Endodermal cell (in vitro differentiated cells): ENCODE measurements around the gene ABCG1. TPM values are rescaled to one million over a fixed set of nuclear protein-coding genes. Genes with fewer than 3 reads are reported as not detected.
A peak's percentile ranks its signal among the peaks of the same experiment; 100 is the strongest.

ENCODE experiments used
- DNase-seq: peaks from one replicate; pipeline ENCODE4 v3.0.0-alpha.2; 2017
- H3K27ac ChIP-seq: 2 replicates; pipeline ENCODE4 v1.5.1; 2013; ENCODE audit warnings: mild to moderate bottlenecking, low read depth, low read length, moderate library complexity
- H3K27me3 ChIP-seq: 2 replicates; pipeline ENCODE4 v1.6.1; 2013; ENCODE audit warnings: mild to moderate bottlenecking, low read length, moderate library complexity; ENCODE audit not compliant: insufficient read depth, control insufficient read depth, poor library complexity, severe bottlenecking
- H3K36me3 ChIP-seq: 2 replicates; pipeline ENCODE4 v1.7.0; 2013; ENCODE audit warnings: mild to moderate bottlenecking, low read length, moderate library complexity; ENCODE audit not compliant: control insufficient read depth, insufficient read depth
- H3K4me1 ChIP-seq: one replicate; pipeline ENCODE4 v1.7.0; 2013; ENCODE audit warnings: low read length; ENCODE audit not compliant: control insufficient read depth, insufficient read depth
- H3K4me3 ChIP-seq: 2 replicates; pipeline ENCODE4 v1.5.1; 2013; ENCODE audit warnings: mild to moderate bottlenecking, low read length, moderate library complexity
- H3K9ac ChIP-seq: 2 replicates; pipeline ENCODE4 v1.6.1; 2013; ENCODE audit warnings: mild to moderate bottlenecking, low read length, moderate library complexity; ENCODE audit not compliant: poor library complexity, severe bottlenecking; ENCODE audit errors: extremely low read depth
- H3K9me3 ChIP-seq: 2 replicates; pipeline ENCODE4 v1.6.1; 2013; ENCODE audit warnings: mild to moderate bottlenecking, low read length, moderate library complexity; ENCODE audit not compliant: control insufficient read depth
- H3K27ac Mint-ChIP-seq: 2 replicates; pipeline ENCODE4 v1.8.0; 2020; ENCODE audit warnings: mixed read lengths
- H3K27me3 Mint-ChIP-seq: 2 replicates; pipeline ENCODE4 v1.8.0; 2021; ENCODE audit warnings: mild to moderate bottlenecking, mixed read lengths; ENCODE audit not compliant: insufficient read depth
- H3K36me3 Mint-ChIP-seq: 2 replicates; pipeline ENCODE4 v1.8.0; 2020; ENCODE audit warnings: low read depth, mixed read lengths
- H3K4me1 Mint-ChIP-seq: 2 replicates; pipeline ENCODE4 v1.8.0; 2020; ENCODE audit warnings: mixed read lengths
- H3K4me3 Mint-ChIP-seq: 2 replicates; pipeline ENCODE4 v1.8.0; 2020; ENCODE audit warnings: mild to moderate bottlenecking, moderate library complexity, mixed read lengths
- H3K9me3 Mint-ChIP-seq: 2 replicates; pipeline ENCODE4 v1.8.0; 2020; ENCODE audit warnings: mild to moderate bottlenecking, mixed read lengths
- WGBS, 2 experiments: methylation state at CpG; one replicate each; pipeline versions ENCODE4 v1.1.5 to v1.1.7; 2013; ENCODE audit warnings: missing lambda C conversion rate in 2 of 2, mixed read lengths in 1 of 2; ENCODE audit not compliant: insufficient coverage in 1 of 2, insufficient read length in 1 of 2; 5-methylcytosine and 5-hydroxymethylcytosine counted together
- total RNA-seq, 2 donors: library from RNA; stranded (reverse); fragmentation: NEBNext Ultra II Directional in 1 of 2; extraction: Animal tissue kit (Norgen Biotek cat#: 25700) in 1 of 2; gene quantifications; 2 replicates in 1 of 2; 3 replicates in 1 of 2; pipeline ENCODE4 v1.2.1, GENCODE V29; 2021
- TF ChIP-seq, protein P1 (sequence below): fragments of 200-600 bp; sonication (generic); conservative IDR thresholded peaks from 2 replicates; pipeline ENCODE4 v1.5.0; 2021; ENCODE audit warnings: antibody characterized with exemption, mild to moderate bottlenecking

The ABCG1 gene
- total RNA-seq, 2 donors from 2014 or later, result 1.6 to 5.4 TPM

DNA sequence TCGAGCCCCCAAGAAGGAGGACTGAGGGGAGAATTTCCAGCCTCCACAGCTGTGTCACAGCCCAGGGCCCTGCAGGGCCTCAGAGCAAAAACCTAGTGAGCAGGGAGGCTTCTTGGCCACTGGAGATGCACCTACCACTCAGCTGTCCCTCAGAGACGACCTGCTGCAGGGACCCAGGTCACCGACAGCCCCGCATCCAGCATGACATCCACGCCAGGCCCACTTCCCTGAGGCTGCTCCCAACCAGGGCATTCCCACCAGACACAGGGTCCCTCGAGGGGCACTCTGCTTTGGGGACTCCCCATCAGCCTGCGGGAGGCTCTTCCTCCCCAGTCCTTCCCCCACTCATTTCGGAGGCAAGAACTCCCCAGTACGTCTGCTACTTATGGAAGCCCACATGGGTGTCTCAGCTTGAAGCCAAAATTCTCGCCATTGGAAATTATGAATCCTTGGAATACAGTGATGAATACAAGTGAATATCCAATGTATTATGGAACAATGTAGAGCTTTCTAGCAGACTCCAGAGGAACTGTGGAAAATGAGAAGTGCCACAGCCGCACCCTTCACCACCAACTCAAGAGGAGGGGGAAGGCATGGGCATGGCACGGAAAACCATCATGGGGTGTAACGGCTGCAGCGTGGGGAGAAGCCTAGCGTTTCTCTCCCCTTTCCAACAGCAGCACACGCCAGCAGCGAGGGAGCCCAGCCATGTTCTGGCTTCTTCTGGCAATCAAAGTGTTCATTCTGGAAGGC lies 89.4 kb downstream of the ABCG1 start:
- TF ChIP-seq, protein P1, sequence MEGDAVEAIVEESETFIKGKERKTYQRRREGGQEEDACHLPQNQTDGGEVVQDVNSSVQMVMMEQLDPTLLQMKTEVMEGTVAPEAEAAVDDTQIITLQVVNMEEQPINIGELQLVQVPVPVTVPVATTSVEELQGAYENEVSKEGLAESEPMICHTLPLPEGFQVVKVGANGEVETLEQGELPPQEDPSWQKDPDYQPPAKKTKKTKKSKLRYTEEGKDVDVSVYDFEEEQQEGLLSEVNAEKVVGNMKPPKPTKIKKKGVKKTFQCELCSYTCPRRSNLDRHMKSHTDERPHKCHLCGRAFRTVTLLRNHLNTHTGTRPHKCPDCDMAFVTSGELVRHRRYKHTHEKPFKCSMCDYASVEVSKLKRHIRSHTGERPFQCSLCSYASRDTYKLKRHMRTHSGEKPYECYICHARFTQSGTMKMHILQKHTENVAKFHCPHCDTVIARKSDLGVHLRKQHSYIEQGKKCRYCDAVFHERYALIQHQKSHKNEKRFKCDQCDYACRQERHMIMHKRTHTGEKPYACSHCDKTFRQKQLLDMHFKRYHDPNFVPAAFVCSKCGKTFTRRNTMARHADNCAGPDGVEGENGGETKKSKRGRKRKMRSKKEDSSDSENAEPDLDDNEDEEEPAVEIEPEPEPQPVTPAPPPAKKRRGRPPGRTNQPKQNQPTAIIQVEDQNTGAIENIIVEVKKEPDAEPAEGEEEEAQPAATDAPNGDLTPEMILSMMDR, result no peak
- Mint-ChIP-seq H3K36me3 (no peaks in the 10 kb centered on the region), H3K4me3 (no peak overlapping the region), H3K27ac (no peak overlapping the region), H3K4me1 (peaks cover 3% of the 10 kb centered on the region), H3K27me3 (peaks cover 5% of the 10 kb centered on the region), H3K9me3 (no peaks in the 10 kb centered on the region)
- peaks cover 7% of the 10 kb centered on the region for H3K27me3 ChIP-seq
- 94 to 96% methylated on average over 6 to 17 of the region's 17 CpGs for WGBS, 2 experiments
- H3K36me3 ChIP-seq, result no peaks in the 10 kb centered on the region
- H3K9me3 ChIP-seq, result no peaks in the 10 kb centered on the region
- peak; percentile 20 for DNase-seq
- H3K4me3 ChIP-seq, result no peak overlapping the region
- H3K9ac ChIP-seq, result no peak overlapping the region
- no peak overlapping the region for H3K27ac ChIP-seq
- H3K4me1 ChIP-seq, result no peaks in the 10 kb centered on the region

DNA sequence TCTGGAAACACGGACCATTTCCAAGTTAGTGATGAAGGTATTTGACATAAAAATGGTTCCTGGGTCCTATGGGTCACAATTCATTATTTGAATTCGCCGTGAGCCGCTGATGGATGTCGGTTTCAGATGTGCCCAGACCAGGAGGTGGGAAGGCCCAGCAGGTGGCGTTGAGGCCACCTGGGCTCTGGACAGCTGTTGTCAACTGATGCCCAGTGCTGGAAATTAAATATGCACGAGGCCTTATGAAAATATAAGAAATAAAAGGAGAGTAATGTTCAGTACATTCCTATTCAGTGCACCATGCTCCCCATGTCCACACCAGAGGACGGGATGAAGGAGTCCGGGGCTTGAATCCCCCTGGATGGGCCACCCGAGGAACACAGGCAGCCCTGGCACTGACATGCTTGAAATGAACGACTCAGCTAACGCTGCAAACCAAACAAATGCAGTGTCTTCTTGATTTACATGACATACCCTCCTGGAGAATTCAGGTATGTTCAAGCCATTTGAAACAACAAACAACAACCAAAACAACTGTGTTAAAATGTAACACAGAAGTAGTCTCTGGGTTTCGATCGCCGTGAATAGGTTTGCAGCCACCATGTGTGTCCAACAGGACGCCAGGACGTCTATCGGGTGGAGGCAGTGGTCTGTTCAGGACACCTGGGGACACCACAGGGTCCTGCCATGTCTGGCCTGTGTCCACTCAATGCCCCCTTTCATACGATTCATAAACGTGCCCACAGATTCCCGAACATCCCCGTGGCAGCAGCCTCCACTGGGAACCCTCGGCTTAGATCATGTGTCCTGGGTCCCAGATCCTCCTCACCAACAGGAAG lies 90.2 kb downstream of the ABCG1 start:
- Histone ChIP-seq H3K9me3 (no peaks in the 10 kb centered on the region), H3K27me3 (peaks cover 7% of the 10 kb centered on the region), H3K27ac (no peak overlapping the region), H3K9ac (no peak overlapping the region), H3K4me3 (no peak overlapping the region), H3K36me3 (no peaks in the 10 kb centered on the region), H3K4me1 (peaks cover 4% of the 10 kb centered on the region)
- WGBS, 2 experiments, result 57 to 72% methylated on average over 13 to 23 of the region's 23 CpGs
- DNase-seq, result peak; percentile 45
- Mint-ChIP-seq H3K27me3 (peaks cover 5% of the 10 kb centered on the region), H3K27ac (peak overlapping the region; percentile 75), H3K9me3 (no peaks in the 10 kb centered on the region), H3K4me3 (no peak overlapping the region), H3K36me3 (no peaks in the 10 kb centered on the region), H3K4me1 (peaks cover 11% of the 10 kb centered on the region)
- TF ChIP-seq, protein P1, result no peak

DNA sequence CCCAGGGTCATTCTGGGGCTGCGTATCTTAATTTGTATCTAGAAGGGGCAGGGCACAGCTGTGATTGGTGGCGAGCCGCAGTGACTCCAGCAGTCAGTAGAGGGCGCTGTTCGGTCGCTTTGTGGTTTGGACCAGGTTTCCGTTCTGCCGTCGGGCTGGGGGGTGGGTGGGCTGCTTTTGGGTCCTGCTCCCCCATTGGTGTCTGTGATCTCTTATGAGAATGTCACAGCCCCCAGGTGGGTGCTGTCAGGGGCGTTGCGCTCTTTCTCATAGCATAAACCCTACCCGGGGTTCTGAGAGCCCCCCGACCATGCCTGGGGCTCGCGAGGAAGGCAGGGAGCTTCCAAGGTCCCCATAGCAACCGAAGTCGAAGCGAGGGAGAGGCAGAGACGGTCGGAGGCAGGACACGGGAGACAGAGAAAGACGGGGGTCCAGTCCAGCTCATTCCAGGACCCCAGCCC lies 90.8 kb downstream of the ABCG1 start:
- Mint-ChIP-seq H3K27me3 (peaks cover 5% of the 10 kb centered on the region), H3K4me1 (peaks cover 12% of the 10 kb centered on the region), H3K4me3 (no peak overlapping the region), H3K9me3 (no peaks in the 10 kb centered on the region), H3K27ac (peak overlapping the region; percentile 75), H3K36me3 (no peaks in the 10 kb centered on the region)
- no peaks in the 10 kb centered on the region for H3K36me3 ChIP-seq
- H3K9me3 ChIP-seq, result no peaks in the 10 kb centered on the region
- 24 to 57% methylated on average over 4 to 22 of the region's 22 CpGs for WGBS, 2 experiments
- H3K4me1 ChIP-seq, result peaks cover 4% of the 10 kb centered on the region
- peak; percentile 95 for DNase-seq
- H3K9ac ChIP-seq, result no peak overlapping the region
- H3K4me3 ChIP-seq, result no peak overlapping the region
- H3K27me3 ChIP-seq, result peaks cover 7% of the 10 kb centered on the region
- H3K27ac ChIP-seq, result no peak overlapping the region
- TF ChIP-seq, protein P1, result peak; percentile 92
